GM10266 (cell line): ENCODE data around the gene SMIM45.

Source experiments
- DNase-seq: peaks from one replicate; pipeline ENCODE4 v3.0.0; 2012; ENCODE audit errors: extremely low spot score
- CTCF ChIP-seq: IDR thresholded peaks from 2 replicates; pipeline ENCODE4 v1.5.1; 2012; ENCODE audit warnings: mild to moderate bottlenecking, low read depth; ENCODE audit not compliant: control insufficient read depth, insufficient read depth; ENCODE audit errors: missing control alignments

Gene SMIM45

GRCh38 chr22:41976070-41976901 lies 24.3 kb downstream of the SMIM45 start:
- no peak for TF ChIP-seq CTCF
- DNase-seq = peak; percentile 64

- peak; percentile 44 for DNase-seq
- no peak for TF ChIP-seq CTCF
Measured at GRCh38 chr22:41976961-41977566, 25.1 kb downstream of the SMIM45 start.

- no peak for TF ChIP-seq CTCF
- DNase-seq = no peak
Measured at GRCh38 chr22:41978732-41979131, 26.8 kb downstream of the SMIM45 start.

- TF ChIP-seq CTCF = no peak
- no peak for DNase-seq
Measured at GRCh38 chr22:41979423-41980250, 27.7 kb downstream of the SMIM45 start.

- TF ChIP-seq CTCF = no peak
- no peak for DNase-seq
Measured at GRCh38 chr22:41982865-41983264, 30.9 kb downstream of the SMIM45 start.

GRCh38 chr22:41983513-41984405 lies 31.8 kb downstream of the SMIM45 start:
- TF ChIP-seq CTCF = no peak
- DNase-seq = no peak
